GM12874 (cell line): ENCODE measurements around the gene NFE2L1.
A peak's percentile ranks its signal among the peaks of the same experiment; 100 is the strongest.

Experiments
- CTCF ChIP-seq: IDR thresholded peaks from 2 replicates; pipeline ENCODE4 v1.5.1; 2011; ENCODE audit warnings: low read depth, mild to moderate bottlenecking, control low read depth, low read length, moderate library complexity; ENCODE audit not compliant: insufficient read depth

Gene NFE2L1

GRCh38 chr17:48031966-48032365, 16.2 kb upstream of the NFE2L1 start:
- TF ChIP-seq CTCF, result no peak

DNA sequence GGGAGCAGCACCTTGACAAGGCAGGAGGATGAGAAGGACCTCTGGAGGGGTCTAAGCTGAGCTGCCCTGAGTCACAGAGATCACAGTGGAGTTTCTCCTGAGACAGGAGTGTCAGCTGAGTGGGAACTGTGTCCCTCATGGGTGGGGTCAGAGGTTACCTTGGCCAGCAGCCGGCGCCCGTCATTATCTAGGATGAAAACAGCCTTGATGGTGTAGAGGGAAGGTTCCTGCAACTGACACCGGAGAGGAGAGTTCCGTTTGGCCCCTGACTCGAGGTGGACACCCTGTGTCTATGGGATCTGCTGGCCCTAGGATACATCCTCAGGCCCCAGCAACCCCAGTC, 11.5 kb upstream of the NFE2L1 start:
- TF ChIP-seq CTCF, result no peak

DNA sequence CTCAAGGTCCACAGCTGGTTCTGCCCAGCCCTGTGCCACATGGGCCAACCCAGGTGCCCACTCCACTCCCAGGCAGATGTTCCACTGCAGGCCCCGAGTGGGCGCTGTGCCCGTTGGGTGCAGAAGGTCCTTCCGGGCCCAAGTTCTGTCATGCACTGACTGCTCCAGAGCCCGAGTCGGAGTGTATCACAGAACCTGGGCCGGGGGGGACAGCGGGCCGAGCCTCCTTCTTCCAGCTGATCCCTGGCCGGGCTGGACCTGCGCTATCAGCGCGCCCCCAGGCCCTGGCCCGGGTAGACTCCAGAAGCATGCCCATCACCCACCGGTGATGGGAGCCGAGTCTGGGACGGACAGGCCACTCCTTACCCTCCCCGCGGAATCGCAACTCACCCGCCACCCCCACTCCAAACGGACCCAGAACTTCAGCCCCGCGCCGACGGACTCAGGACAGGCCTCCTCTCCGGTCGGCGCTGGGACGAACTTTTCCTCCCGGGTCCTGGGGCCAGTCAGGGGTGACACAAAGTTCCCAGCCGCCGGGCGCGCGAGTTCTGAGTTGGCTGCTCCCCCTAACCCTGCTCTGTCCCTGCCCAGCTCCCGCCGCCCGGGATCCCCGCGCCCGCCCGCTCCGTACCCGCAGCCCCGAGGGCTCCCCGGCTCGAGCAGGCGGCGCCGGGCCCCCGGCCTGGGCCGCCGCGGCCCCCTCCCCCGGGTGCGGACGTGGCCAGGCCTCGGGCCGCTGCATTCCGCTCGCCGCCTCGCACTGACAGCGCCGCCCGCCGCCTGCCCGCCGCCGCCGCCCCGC, 10.9 kb upstream of the NFE2L1 start, which contains the start of gene COPZ2:
Gene COPZ2 (minus strand): TSS at position 762 of the 802 bp plus-strand sequence. CDS start 20 bp downstream, at position 742.
- peak; percentile 96 for TF ChIP-seq CTCF

DNA sequence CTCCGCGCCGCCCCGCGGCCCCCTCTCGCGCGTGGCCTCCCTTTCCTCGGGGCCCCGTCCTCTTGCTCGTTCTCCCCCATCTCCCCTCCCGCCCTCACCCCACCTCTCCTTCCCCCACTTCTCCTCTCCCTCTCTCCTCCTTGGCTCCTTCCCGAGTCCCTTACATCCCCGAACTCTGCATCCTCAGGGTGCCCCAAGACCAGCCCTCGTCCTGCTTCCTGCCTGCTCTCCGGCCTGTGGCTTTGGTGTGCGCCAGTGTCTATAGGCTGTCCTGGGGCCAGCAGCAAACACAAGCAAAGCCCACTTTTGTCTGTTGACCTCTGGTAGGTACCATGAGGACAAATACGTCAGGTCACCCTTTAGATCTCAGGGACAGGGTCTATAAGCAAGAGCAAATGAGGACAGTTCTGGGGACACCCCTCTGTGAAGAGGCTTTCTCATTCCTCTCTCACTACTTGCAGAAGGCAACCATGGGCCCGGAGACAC, 10.3 kb upstream of the NFE2L1 start:
- no peak for TF ChIP-seq CTCF

DNA sequence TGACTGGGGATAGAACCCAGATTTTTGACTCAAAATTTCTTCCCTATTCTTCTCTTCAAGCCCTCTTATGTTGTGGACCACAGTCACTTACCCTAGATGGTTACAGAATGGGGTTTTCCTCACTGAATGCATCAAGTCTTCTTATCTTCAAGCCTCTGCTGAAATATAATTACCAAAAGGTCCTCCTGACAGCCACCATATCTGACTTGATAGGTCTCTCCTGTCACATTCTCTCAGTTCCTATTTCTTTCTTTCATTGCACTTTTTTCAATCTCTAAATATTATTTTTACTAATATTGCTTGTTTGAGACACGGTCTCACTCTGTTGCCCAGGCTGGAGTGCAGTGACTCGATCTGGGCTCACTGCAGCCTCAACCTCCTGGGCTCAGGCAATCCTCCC, 9.5 kb upstream of the NFE2L1 start:
- no peak for TF ChIP-seq CTCF

- no peak for TF ChIP-seq CTCF
Observed at GRCh38 chr17:48043176-48043575, 5.0 kb upstream of the NFE2L1 start.

- TF ChIP-seq CTCF, result no peak
Observed at GRCh38 chr17:48044851-48045250, 3.3 kb upstream of the NFE2L1 start.
